Naive B cell (primary cell): ENCODE results near the gene GP9. TPM values are rescaled to one million over a fixed set of nuclear protein-coding genes. Genes with fewer than 3 reads are reported as not detected.

Source experiments
- ATAC-seq, 2 donors: fragments of 150-1000 bp; cut with Tn5 transposase; 2 replicates each; pipeline ENCODE4 v1.10.0; 2021; ENCODE audit warnings: low read depth in 2 of 2, mild to moderate bottlenecking in 2 of 2, moderate library complexity in 2 of 2
- DNase-seq: peaks from one replicate; pipeline ENCODE4 v3.0.0; 2022
- H3K27ac Mint-ChIP-seq, 6 donors: one replicate each; pipeline ENCODE4 v1.8.0; 2020 to 2022; ENCODE audit warnings: mild to moderate bottlenecking in 6 of 6, mixed read lengths in 6 of 6, moderate library complexity in 5 of 6, inconsistent platforms in 2 of 6
- H3K27me3 Mint-ChIP-seq, 3 donors: one replicate each; pipeline ENCODE4 v1.8.0; 2021 to 2022; ENCODE audit warnings: mixed read lengths in 3 of 3, mild to moderate bottlenecking in 1 of 3
- H3K36me3 Mint-ChIP-seq, 2 donors: one replicate each; pipeline ENCODE4 v1.8.0; 2020 to 2022; ENCODE audit warnings: mixed read lengths in 2 of 2, inconsistent platforms in 1 of 2, mild to moderate bottlenecking in 1 of 2
- H3K4me1 Mint-ChIP-seq, 3 donors: one replicate each; pipeline ENCODE4 v1.8.0; 2020 to 2022; ENCODE audit warnings: mixed read lengths in 3 of 3, inconsistent platforms in 1 of 3, mild to moderate bottlenecking in 1 of 3, moderate library complexity in 1 of 3
- H3K4me3 Mint-ChIP-seq, 8 donors: one replicate each; pipeline ENCODE4 v1.8.0; 2020 to 2022; ENCODE audit warnings: mild to moderate bottlenecking in 8 of 8, mixed read lengths in 8 of 8, moderate library complexity in 8 of 8, inconsistent platforms in 2 of 8
- H3K9me3 Mint-ChIP-seq, 7 donors: one replicate each; pipeline ENCODE4 v1.8.0; 2020 to 2022; ENCODE audit warnings: mixed read lengths in 7 of 7, mild to moderate bottlenecking in 5 of 7, inconsistent platforms in 2 of 7, moderate library complexity in 1 of 7
- polyA plus RNA-seq, 6 donors: library from polyadenylated mRNA; unstranded; fragments of 300-500 nt; fragmentation: Illumina TruSeq; gene quantifications; one replicate each; pipeline ENCODE4 v1.2.3, GENCODE V29; 2021; ENCODE audit warnings: low read depth in 6 of 6

GP9 gene
- polyA plus RNA-seq, 6 donors from 2014 or later: 0.99 to 6.8 (median 4.1) TPM

GRCh38 chr3:129046037-129046731 is 14.4 kb upstream of the GP9 start:
- no peak for DNase-seq
- Mint-ChIP-seq H3K4me3 (peak overlapping the region in 4 of 8 donors; percentile 18 to 62 (median 40)), H3K27ac (no peak overlapping the region)

GRCh38 chr3:129046732-129047552 is 13.6 kb upstream of the GP9 start:
- peaks cover 14 to 16% of the 10 kb centered on the region in 2 donors for H3K36me3 Mint-ChIP-seq
- H3K4me3 Mint-ChIP-seq: peak overlapping the region in 5 of 8 donors; percentile 18 to 79 (median 59)
- ATAC-seq (no peak), DNase-seq (no peak)
- H3K27ac Mint-ChIP-seq: no peak overlapping the region
- peaks cover 0 to 28% (median 17%) of the 10 kb centered on the region in 7 donors for H3K9me3 Mint-ChIP-seq
- H3K27me3 Mint-ChIP-seq: peaks cover 23 to 42% (median 34%) of the 10 kb centered on the region in 3 donors
- H3K4me1 Mint-ChIP-seq: peaks cover 0 to 8% (median 0%) of the 10 kb centered on the region in 3 donors

More at GRCh38 chr3:129046037-129046731, 14.4 kb upstream of the GP9 start:
- H3K36me3 Mint-ChIP-seq: peaks cover 14 to 19% of the 10 kb centered on the region in 2 donors
- peak; percentile 65 to 66 for ATAC-seq
- peaks cover 31 to 50% (median 35%) of the 10 kb centered on the region in 3 donors for H3K27me3 Mint-ChIP-seq
- peaks cover 0 to 8% (median 0%) of the 10 kb centered on the region in 3 donors for H3K4me1 Mint-ChIP-seq
- peaks cover 0 to 28% (median 17%) of the 10 kb centered on the region in 7 donors for H3K9me3 Mint-ChIP-seq

GRCh38 chr3:129047553-129047839 is 13.1 kb upstream of the GP9 start:
- H3K4me1 Mint-ChIP-seq: peaks cover 0 to 8% (median 0%) of the 10 kb centered on the region in 3 donors
- ATAC-seq (no peak), DNase-seq (no peak)
- H3K36me3 Mint-ChIP-seq: peaks cover 8 to 10% of the 10 kb centered on the region in 2 donors
- H3K4me3 Mint-ChIP-seq: peak overlapping the region in 3 of 8 donors; percentile 6 to 79 (median 59)
- peaks cover 0 to 22% (median 14%) of the 10 kb centered on the region in 7 donors for H3K9me3 Mint-ChIP-seq
- no peak overlapping the region for H3K27ac Mint-ChIP-seq
- peaks cover 17 to 37% (median 28%) of the 10 kb centered on the region in 3 donors for H3K27me3 Mint-ChIP-seq

GRCh38 chr3:129050556-129051295 is 9.9 kb upstream of the GP9 start:
- Mint-ChIP-seq H3K36me3 (peaks cover 6 to 8% of the 10 kb centered on the region in 2 donors), H3K4me3 (no peak overlapping the region), H3K27me3 (peaks cover 0 to 18% (median 14%) of the 10 kb centered on the region in 3 donors), H3K4me1 (peaks cover 7 to 8% (median 8%) of the 10 kb centered on the region in 3 donors), H3K9me3 (peaks cover 0 to 9% (median 7%) of the 10 kb centered on the region in 7 donors), H3K27ac (no peak overlapping the region)
- no peak for DNase-seq
- ATAC-seq: no peak

- Mint-ChIP-seq H3K36me3 (peaks cover 6 to 8% of the 10 kb centered on the region in 2 donors), H3K9me3 (peaks cover 0 to 9% (median 7%) of the 10 kb centered on the region in 7 donors), H3K27ac (no peak overlapping the region), H3K27me3 (peaks cover 7 to 16% (median 13%) of the 10 kb centered on the region in 3 donors), H3K4me3 (peak overlapping the region in 2 of 8 donors; percentile 18 to 60), H3K4me1 (peaks cover 7 to 8% (median 8%) of the 10 kb centered on the region in 3 donors)
- no peak for DNase-seq
- no peak for ATAC-seq
Observed at GRCh38 chr3:129051871-129052340, 8.7 kb upstream of the GP9 start.

GRCh38 chr3:129052675-129053074 is 7.9 kb upstream of the GP9 start:
- peaks cover 6 to 8% of the 10 kb centered on the region in 2 donors for H3K36me3 Mint-ChIP-seq
- no peak overlapping the region for H3K27ac Mint-ChIP-seq
- H3K27me3 Mint-ChIP-seq: peaks cover 14 to 22% (median 14%) of the 10 kb centered on the region in 3 donors
- H3K9me3 Mint-ChIP-seq: peaks cover 0 to 9% (median 7%) of the 10 kb centered on the region in 7 donors
- DNase-seq (no peak), ATAC-seq (no peak)
- no peak overlapping the region for H3K4me3 Mint-ChIP-seq
- peaks cover 8 to 12% (median 8%) of the 10 kb centered on the region in 3 donors for H3K4me1 Mint-ChIP-seq

- H3K4me3 Mint-ChIP-seq: no peak overlapping the region
- no peak overlapping the region for H3K27ac Mint-ChIP-seq
- DNase-seq: no peak
- H3K27me3 Mint-ChIP-seq: peaks cover 6 to 17% (median 13%) of the 10 kb centered on the region in 3 donors
- ATAC-seq: no peak
- no peaks in the 10 kb centered on the region for H3K36me3 Mint-ChIP-seq
- no peaks in the 10 kb centered on the region for H3K9me3 Mint-ChIP-seq
- peaks cover 5 to 13% (median 12%) of the 10 kb centered on the region in 3 donors for H3K4me1 Mint-ChIP-seq
Observed at GRCh38 chr3:129054605-129055104, 5.9 kb upstream of the GP9 start.

GRCh38 chr3:129056451-129057173 is 4.0 kb upstream of the GP9 start:
- Mint-ChIP-seq H3K4me3 (peak overlapping the region in 1 of 8 donors; percentile 10), H3K36me3 (no peaks in the 10 kb centered on the region), H3K9me3 (no peaks in the 10 kb centered on the region), H3K4me1 (peaks cover 5 to 13% (median 12%) of the 10 kb centered on the region in 3 donors), H3K27me3 (peaks cover 13 to 24% (median 17%) of the 10 kb centered on the region in 3 donors), H3K27ac (peak overlapping the region in 2 of 6 donors; percentile 2 to 19)
- DNase-seq: no peak
- no peak for ATAC-seq

GRCh38 chr3:129057249-129057648 is 3.3 kb upstream of the GP9 start:
- Mint-ChIP-seq H3K36me3 (no peaks in the 10 kb centered on the region), H3K27ac (peak overlapping the region in 2 of 6 donors; percentile 2 to 9), H3K27me3 (peaks cover 13 to 24% (median 17%) of the 10 kb centered on the region in 3 donors), H3K9me3 (no peaks in the 10 kb centered on the region), H3K4me3 (peak overlapping the region in 2 of 8 donors; percentile 2 to 10), H3K4me1 (peaks cover 5 to 13% (median 12%) of the 10 kb centered on the region in 3 donors)
- no peak for ATAC-seq
- DNase-seq: no peak

- DNase-seq: peak; percentile 42
- H3K4me1 Mint-ChIP-seq: peaks cover 2 to 9% (median 7%) of the 10 kb centered on the region in 3 donors
- no peaks in the 10 kb centered on the region for H3K9me3 Mint-ChIP-seq
- H3K4me3 Mint-ChIP-seq: peak overlapping the region in 1 of 8 donors; percentile 5
- peaks cover 14 to 31% (median 17%) of the 10 kb centered on the region in 3 donors for H3K27me3 Mint-ChIP-seq
- ATAC-seq: peak; percentile 82 to 91
- H3K36me3 Mint-ChIP-seq: no peaks in the 10 kb centered on the region
- peak overlapping the region in 1 of 6 donors; percentile 44 for H3K27ac Mint-ChIP-seq
Observed at GRCh38 chr3:129058441-129059200, 2.0 kb upstream of the GP9 start.

- DNase-seq (no peak), ATAC-seq (no peak)
- Mint-ChIP-seq H3K4me1 (peaks cover 0 to 6% (median 4%) of the 10 kb centered on the region in 3 donors), H3K9me3 (no peaks in the 10 kb centered on the region), H3K36me3 (no peaks in the 10 kb centered on the region), H3K27ac (peak overlapping the region in 1 of 6 donors; percentile 47), H3K4me3 (no peak overlapping the region), H3K27me3 (peaks cover 12 to 31% (median 17%) of the 10 kb centered on the region in 3 donors)
Observed at GRCh38 chr3:129059311-129059958, 1.1 kb upstream of the GP9 start.
